Endodermal cell (in vitro differentiated cells): ENCODE measurements around the gene ZBTB16. TPM values are rescaled to one million over a fixed set of nuclear protein-coding genes. Genes with fewer than 3 reads are reported as not detected.

ENCODE experiments used
- DNase-seq: peaks from one replicate; pipeline ENCODE4 v3.0.0-alpha.2; 2017
- H3K27ac ChIP-seq: 2 replicates; pipeline ENCODE4 v1.5.1; 2013; ENCODE audit warnings: mild to moderate bottlenecking, low read depth, low read length, moderate library complexity
- H3K27me3 ChIP-seq: 2 replicates; pipeline ENCODE4 v1.6.1; 2013; ENCODE audit warnings: mild to moderate bottlenecking, low read length, moderate library complexity; ENCODE audit not compliant: insufficient read depth, control insufficient read depth, poor library complexity, severe bottlenecking
- H3K36me3 ChIP-seq: 2 replicates; pipeline ENCODE4 v1.7.0; 2013; ENCODE audit warnings: mild to moderate bottlenecking, low read length, moderate library complexity; ENCODE audit not compliant: control insufficient read depth, insufficient read depth
- H3K4me1 ChIP-seq: one replicate; pipeline ENCODE4 v1.7.0; 2013; ENCODE audit warnings: low read length; ENCODE audit not compliant: control insufficient read depth, insufficient read depth
- H3K4me3 ChIP-seq: 2 replicates; pipeline ENCODE4 v1.5.1; 2013; ENCODE audit warnings: mild to moderate bottlenecking, low read length, moderate library complexity
- H3K9ac ChIP-seq: 2 replicates; pipeline ENCODE4 v1.6.1; 2013; ENCODE audit warnings: mild to moderate bottlenecking, low read length, moderate library complexity; ENCODE audit not compliant: poor library complexity, severe bottlenecking; ENCODE audit errors: extremely low read depth
- H3K9me3 ChIP-seq: 2 replicates; pipeline ENCODE4 v1.6.1; 2013; ENCODE audit warnings: mild to moderate bottlenecking, low read length, moderate library complexity; ENCODE audit not compliant: control insufficient read depth
- H3K27ac Mint-ChIP-seq: 2 replicates; pipeline ENCODE4 v1.8.0; 2020; ENCODE audit warnings: mixed read lengths
- H3K27me3 Mint-ChIP-seq: 2 replicates; pipeline ENCODE4 v1.8.0; 2021; ENCODE audit warnings: mild to moderate bottlenecking, mixed read lengths; ENCODE audit not compliant: insufficient read depth
- H3K36me3 Mint-ChIP-seq: 2 replicates; pipeline ENCODE4 v1.8.0; 2020; ENCODE audit warnings: low read depth, mixed read lengths
- H3K4me1 Mint-ChIP-seq: 2 replicates; pipeline ENCODE4 v1.8.0; 2020; ENCODE audit warnings: mixed read lengths
- H3K4me3 Mint-ChIP-seq: 2 replicates; pipeline ENCODE4 v1.8.0; 2020; ENCODE audit warnings: mild to moderate bottlenecking, moderate library complexity, mixed read lengths
- H3K9me3 Mint-ChIP-seq: 2 replicates; pipeline ENCODE4 v1.8.0; 2020; ENCODE audit warnings: mild to moderate bottlenecking, mixed read lengths
- CTCF ChIP-seq: fragments of 200-600 bp; sonication (generic); conservative IDR thresholded peaks from 2 replicates; pipeline ENCODE4 v1.5.0; 2021; ENCODE audit warnings: antibody characterized with exemption, mild to moderate bottlenecking
- WGBS, 2 experiments: methylation state at CpG; one replicate each; pipeline versions ENCODE4 v1.1.5 to v1.1.7; 2013; ENCODE audit warnings: missing lambda C conversion rate in 2 of 2, mixed read lengths in 1 of 2; ENCODE audit not compliant: insufficient coverage in 1 of 2, insufficient read length in 1 of 2; 5-methylcytosine and 5-hydroxymethylcytosine counted together
- total RNA-seq, 2 donors: library from RNA; stranded (reverse); fragmentation: NEBNext Ultra II Directional in 1 of 2; extraction: Animal tissue kit (Norgen Biotek cat#: 25700) in 1 of 2; gene quantifications; 2 replicates in 1 of 2; 3 replicates in 1 of 2; pipeline ENCODE4 v1.2.1, GENCODE V29; 2021

ZBTB16 gene
- total RNA-seq, 2 donors from 2014 or later = 4.1 to 5.8 TPM

- no peak overlapping the region for H3K27ac Mint-ChIP-seq
- 83 to 89% methylated on average over 1 to 2 of the region's 2 CpGs for WGBS, 2 experiments
- Histone ChIP-seq H3K36me3 (no peaks in the 10 kb centered on the region), H3K27ac (no peak overlapping the region), H3K9ac (no peak overlapping the region), H3K27me3 (no peaks in the 10 kb centered on the region), H3K9me3 (no peaks in the 10 kb centered on the region), H3K4me1 (peaks cover 6% of the 10 kb centered on the region), H3K4me3 (no peak overlapping the region)
- H3K4me1 Mint-ChIP-seq = peaks cover 36% of the 10 kb centered on the region
- H3K9me3 Mint-ChIP-seq = peaks cover 1% of the 10 kb centered on the region
- DNase-seq = no peak
- TF ChIP-seq CTCF = no peak
- H3K27me3 Mint-ChIP-seq = peaks cover 18% of the 10 kb centered on the region
- no peak overlapping the region for H3K4me3 Mint-ChIP-seq
- H3K36me3 Mint-ChIP-seq = no peaks in the 10 kb centered on the region
Observed at GRCh38 chr11:114097832-114098231, 38.3 kb downstream of the ZBTB16 start.

GRCh38 chr11:114098927-114099326 is 39.4 kb downstream of the ZBTB16 start:
- peaks cover 1% of the 10 kb centered on the region for H3K9me3 Mint-ChIP-seq
- 91 to 100% methylated on average over 2 to 3 of the region's 3 CpGs for WGBS, 2 experiments
- no peak overlapping the region for H3K4me3 Mint-ChIP-seq
- Histone ChIP-seq H3K9me3 (no peaks in the 10 kb centered on the region), H3K4me3 (no peak overlapping the region), H3K4me1 (peaks cover 12% of the 10 kb centered on the region), H3K27me3 (no peaks in the 10 kb centered on the region), H3K36me3 (no peaks in the 10 kb centered on the region), H3K27ac (no peak overlapping the region), H3K9ac (no peak overlapping the region)
- no peak for DNase-seq
- peaks cover 8% of the 10 kb centered on the region for H3K27me3 Mint-ChIP-seq
- no peak overlapping the region for H3K27ac Mint-ChIP-seq
- H3K4me1 Mint-ChIP-seq = peaks cover 47% of the 10 kb centered on the region
- TF ChIP-seq CTCF = no peak
- H3K36me3 Mint-ChIP-seq = no peaks in the 10 kb centered on the region

GRCh38 chr11:114099392-114100178 is 40.1 kb downstream of the ZBTB16 start:
- H3K9me3 Mint-ChIP-seq = no peaks in the 10 kb centered on the region
- no peaks in the 10 kb centered on the region for H3K36me3 Mint-ChIP-seq
- Histone ChIP-seq H3K36me3 (no peaks in the 10 kb centered on the region), H3K9ac (no peak overlapping the region), H3K4me1 (peaks cover 13% of the 10 kb centered on the region), H3K4me3 (no peak overlapping the region), H3K27me3 (no peaks in the 10 kb centered on the region), H3K27ac (no peak overlapping the region), H3K9me3 (no peaks in the 10 kb centered on the region)
- DNase-seq = no peak
- H3K27me3 Mint-ChIP-seq = peaks cover 6% of the 10 kb centered on the region
- peaks cover 54% of the 10 kb centered on the region for H3K4me1 Mint-ChIP-seq
- WGBS, 2 experiments = 89 to 91% methylated on average over 5 of the region's 5 CpGs
- H3K27ac Mint-ChIP-seq = peak overlapping the region; percentile 37
- no peak overlapping the region for H3K4me3 Mint-ChIP-seq
- TF ChIP-seq CTCF = no peak
